ENCODE measurements around the gene SEMA3C.

Gene SEMA3C

DNA sequence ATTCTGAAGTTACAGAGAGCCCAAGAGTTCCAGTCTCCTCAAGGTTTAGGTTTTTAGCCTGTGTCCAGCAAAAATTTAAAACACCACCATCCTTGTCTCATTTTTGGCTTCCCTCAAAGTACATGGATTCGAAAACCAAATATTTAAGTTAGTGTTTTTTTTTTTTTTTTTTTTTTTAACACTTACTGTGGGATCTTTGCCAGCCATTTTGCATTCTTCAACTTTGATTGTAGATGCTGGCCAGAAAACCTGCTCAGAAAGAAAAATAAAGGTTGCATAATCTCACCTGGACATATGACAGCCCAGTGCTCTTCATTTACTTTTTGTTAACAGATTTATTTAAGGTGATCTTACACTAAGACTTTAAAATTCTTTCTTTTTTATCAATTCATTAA is 91.6 kb downstream of the SEMA3C start:
- Mint-ChIP-seq H3K36me3 (ENCODE audit: low read depth) (peaks cover 16% of the 10 kb centered on the region), H3K4me3 (no peak overlapping the region), H3K27me3 (no peaks in the 10 kb centered on the region), H3K4me1 (ENCODE audit: low read depth) (peaks cover 13% of the 10 kb centered on the region), H3K9me3 (no peaks in the 10 kb centered on the region), H3K27ac (no peak overlapping the region)
- intact Hi-C loops (cut with micrococcal nuclease): no loop called here

DNA sequence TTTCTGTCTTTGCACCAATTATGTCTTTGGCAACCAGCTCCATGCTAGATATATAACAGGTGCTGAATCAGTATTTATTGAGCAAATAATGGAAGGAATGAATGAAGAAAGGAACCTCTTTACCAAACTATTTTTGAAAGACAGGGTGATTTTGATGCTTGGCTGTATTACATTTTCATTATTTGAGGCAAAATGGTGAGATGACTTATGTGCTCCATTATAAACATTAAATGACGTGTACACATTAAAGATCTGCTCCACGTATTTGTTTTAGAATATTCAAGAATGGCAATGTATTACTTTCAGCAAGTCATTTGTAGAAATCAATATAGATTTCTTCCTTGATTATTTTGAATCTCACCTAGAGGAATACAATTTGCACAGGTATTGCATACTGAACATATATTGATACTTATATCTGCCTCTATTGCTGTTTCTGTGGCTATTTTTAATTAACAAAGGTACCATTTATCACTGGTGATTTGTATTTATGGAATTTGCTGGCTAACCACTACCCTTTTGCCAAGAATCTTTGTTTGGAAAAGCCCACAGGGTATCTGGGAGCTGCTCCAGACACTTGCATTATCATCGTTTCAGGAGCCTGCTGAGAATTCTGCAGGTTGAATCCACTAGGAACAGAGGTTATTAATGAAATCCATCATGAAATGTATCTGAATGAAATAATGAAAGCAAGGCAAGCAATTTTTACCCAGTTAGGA is 92.2 kb downstream of the SEMA3C start:
- H3K36me3 Mint-ChIP-seq (ENCODE audit: low read depth): peaks cover 21% of the 10 kb centered on the region
- H3K9me3 Mint-ChIP-seq: no peaks in the 10 kb centered on the region
- H3K4me1 Mint-ChIP-seq (ENCODE audit: low read depth): peaks cover 14% of the 10 kb centered on the region
- intact Hi-C loops (cut with micrococcal nuclease): no loop called here
- H3K27me3 Mint-ChIP-seq: no peaks in the 10 kb centered on the region
- no peak overlapping the region for H3K27ac Mint-ChIP-seq
- no peak overlapping the region for H3K4me3 Mint-ChIP-seq

DNA sequence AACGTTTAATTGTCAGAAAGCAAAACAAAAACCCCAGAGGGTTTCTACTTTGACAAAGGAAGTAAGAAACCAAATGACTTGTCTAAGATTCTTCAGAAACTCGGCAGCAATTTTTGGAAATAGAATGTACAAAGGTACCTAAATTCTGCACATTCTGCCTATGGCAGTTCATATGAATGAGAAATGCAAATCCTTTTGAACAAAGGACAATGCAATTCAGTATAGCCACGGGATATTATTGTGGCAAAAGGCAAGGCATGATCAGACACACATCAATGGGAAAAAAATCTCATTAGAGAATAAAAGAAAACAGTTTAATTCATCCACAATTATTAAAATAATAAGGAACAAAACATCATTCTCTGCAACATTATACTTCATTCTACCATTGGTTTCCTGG is 93.4 kb downstream of the SEMA3C start:
- H3K27ac Mint-ChIP-seq: no peak overlapping the region
- H3K27me3 Mint-ChIP-seq: no peaks in the 10 kb centered on the region
- H3K4me3 Mint-ChIP-seq: no peak overlapping the region
- no peaks in the 10 kb centered on the region for H3K9me3 Mint-ChIP-seq
- peaks cover 21% of the 10 kb centered on the region for H3K36me3 Mint-ChIP-seq (ENCODE audit: low read depth)
- H3K4me1 Mint-ChIP-seq (ENCODE audit: low read depth): peaks cover 6% of the 10 kb centered on the region
- intact Hi-C loops (cut with micrococcal nuclease): no loop called here

DNA sequence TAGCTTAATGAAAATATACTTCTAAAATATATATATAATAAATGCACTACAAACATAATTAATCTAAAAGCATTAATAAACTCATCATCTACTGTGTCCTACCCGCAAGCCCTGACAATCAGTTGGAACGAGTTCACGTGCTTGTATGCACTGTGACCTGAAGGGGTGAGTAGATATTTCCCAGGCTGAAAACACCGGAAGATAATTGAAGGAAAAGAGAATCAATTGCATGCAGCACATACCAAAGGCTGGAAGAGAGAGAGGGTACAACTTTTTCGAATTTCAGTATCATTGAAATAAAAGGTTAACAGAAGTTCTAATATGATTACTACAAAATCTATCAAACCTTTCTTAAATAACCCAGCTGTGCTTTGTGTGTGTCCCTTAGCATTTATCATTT is 94.6 kb downstream of the SEMA3C start:
- Mint-ChIP-seq H3K36me3 (ENCODE audit: low read depth) (peaks cover 21% of the 10 kb centered on the region), H3K9me3 (no peaks in the 10 kb centered on the region), H3K27ac (no peak overlapping the region), H3K4me1 (ENCODE audit: low read depth) (peaks cover 4% of the 10 kb centered on the region), H3K27me3 (no peaks in the 10 kb centered on the region), H3K4me3 (no peak overlapping the region)
- intact Hi-C loops (cut with micrococcal nuclease): no loop called here

DNA sequence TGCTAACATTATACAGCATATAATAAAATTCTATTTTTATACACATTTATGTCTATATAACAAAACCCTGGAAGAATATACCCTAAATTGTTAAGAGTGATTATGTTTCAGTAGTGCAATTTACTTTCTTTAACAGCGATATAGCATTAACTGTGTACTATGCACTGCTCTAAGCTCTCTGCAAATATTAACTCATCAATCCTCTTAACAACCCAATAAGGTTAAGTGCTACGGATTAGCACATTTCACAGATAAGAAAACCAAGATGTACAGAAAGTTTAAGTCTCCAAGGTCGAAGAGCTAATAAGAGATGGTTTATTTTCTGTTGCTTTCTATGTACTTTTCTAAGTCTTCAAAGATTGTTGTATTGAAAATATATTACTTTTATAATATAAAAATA is 95.8 kb downstream of the SEMA3C start:
- peaks cover 21% of the 10 kb centered on the region for H3K36me3 Mint-ChIP-seq (ENCODE audit: low read depth)
- no peak overlapping the region for H3K4me3 Mint-ChIP-seq
- H3K27me3 Mint-ChIP-seq: no peaks in the 10 kb centered on the region
- peaks cover 4% of the 10 kb centered on the region for H3K4me1 Mint-ChIP-seq (ENCODE audit: low read depth)
- H3K27ac Mint-ChIP-seq: no peak overlapping the region
- intact Hi-C loops (cut with micrococcal nuclease): no loop called here
- no peaks in the 10 kb centered on the region for H3K9me3 Mint-ChIP-seq

DNA sequence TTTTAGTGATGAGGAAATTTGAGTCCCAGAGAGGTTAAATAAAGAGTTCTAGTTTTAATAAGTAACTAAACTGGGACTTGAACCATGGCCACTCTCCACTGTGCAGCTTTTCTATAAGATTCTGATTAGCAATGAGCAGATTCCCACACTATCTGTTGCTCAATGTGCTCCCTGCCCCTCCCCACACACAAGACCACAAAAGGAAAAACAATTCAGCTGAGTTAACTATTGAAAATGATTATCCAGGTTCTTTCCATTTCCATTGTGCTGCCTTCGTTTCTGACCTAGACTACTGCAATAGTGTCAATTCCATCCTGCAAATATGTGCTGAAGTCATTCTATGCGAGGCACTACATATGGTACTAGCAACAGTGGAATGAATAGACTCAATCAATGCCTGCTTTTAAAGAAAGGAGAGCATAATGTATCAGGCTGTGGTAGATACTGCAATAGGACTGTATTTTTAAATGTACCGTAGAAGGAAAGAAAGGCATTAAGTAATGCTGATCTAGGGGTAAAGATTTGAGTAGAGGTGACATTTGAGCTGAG is 97.0 kb downstream of the SEMA3C start:
- H3K4me1 Mint-ChIP-seq (ENCODE audit: low read depth): peaks cover 4% of the 10 kb centered on the region
- no peak overlapping the region for H3K27ac Mint-ChIP-seq
- H3K36me3 Mint-ChIP-seq (ENCODE audit: low read depth): peaks cover 18% of the 10 kb centered on the region
- no peaks in the 10 kb centered on the region for H3K9me3 Mint-ChIP-seq
- H3K4me3 Mint-ChIP-seq: no peak overlapping the region
- intact Hi-C loops (cut with micrococcal nuclease): no loop called here
- H3K27me3 Mint-ChIP-seq: no peaks in the 10 kb centered on the region

DNA sequence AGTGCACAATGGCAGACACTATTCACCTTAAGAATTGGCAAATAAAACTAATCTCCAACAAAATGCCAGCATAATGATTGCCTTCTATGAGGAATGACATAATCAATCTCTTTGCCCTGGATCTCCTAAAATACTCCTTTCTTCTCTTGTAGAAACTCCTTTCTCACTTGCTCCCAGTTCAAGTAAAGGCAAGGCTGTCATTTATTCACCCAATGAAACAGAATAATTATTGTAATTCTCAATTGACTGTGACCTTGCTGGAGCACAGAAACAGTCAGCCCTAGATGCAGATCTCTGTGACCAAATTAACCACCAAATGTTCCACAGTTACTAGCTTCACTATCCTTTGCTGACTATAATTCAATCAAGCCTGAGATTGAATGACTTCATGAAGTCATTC is 99.3 kb downstream of the SEMA3C start:
- Mint-ChIP-seq H3K4me1 (ENCODE audit: low read depth) (peaks cover 12% of the 10 kb centered on the region), H3K4me3 (no peak overlapping the region), H3K9me3 (peaks cover 10% of the 10 kb centered on the region)

DNA sequence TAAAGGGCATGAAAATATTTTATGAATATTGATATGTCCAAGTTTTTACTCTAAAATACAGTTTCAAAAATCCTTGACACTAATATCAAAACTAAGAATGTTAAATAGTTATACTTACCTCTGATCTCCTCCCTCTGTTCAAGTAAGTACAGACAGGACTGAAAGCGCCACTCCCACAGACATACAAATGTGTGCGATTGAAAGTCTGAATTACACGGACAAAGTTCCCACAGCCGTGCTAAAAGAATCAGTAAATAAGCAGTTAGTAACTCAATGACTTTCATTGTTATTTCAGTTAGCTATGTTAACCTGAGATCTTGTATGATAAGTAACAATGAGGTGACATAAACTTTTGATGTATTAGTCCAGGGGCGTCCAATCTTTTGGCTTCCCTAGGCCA is 100.7 kb downstream of the SEMA3C start:
- peaks cover 22% of the 10 kb centered on the region for H3K9me3 Mint-ChIP-seq
- peaks cover 37% of the 10 kb centered on the region for H3K36me3 Mint-ChIP-seq (ENCODE audit: low read depth)
- H3K4me1 Mint-ChIP-seq (ENCODE audit: low read depth): peaks cover 12% of the 10 kb centered on the region
- no peak overlapping the region for H3K27ac Mint-ChIP-seq
- H3K27me3 Mint-ChIP-seq: no peaks in the 10 kb centered on the region
- no peak overlapping the region for H3K4me3 Mint-ChIP-seq
- intact Hi-C loops (cut with micrococcal nuclease): no loop called here

More for the DNA sequence above, 99.3 kb downstream of the SEMA3C start:
- intact Hi-C loops (cut with micrococcal nuclease): no loop called here
- Mint-ChIP-seq H3K27me3 (no peaks in the 10 kb centered on the region), H3K27ac (no peak overlapping the region), H3K36me3 (ENCODE audit: low read depth) (peaks cover 24% of the 10 kb centered on the region)

DNA sequence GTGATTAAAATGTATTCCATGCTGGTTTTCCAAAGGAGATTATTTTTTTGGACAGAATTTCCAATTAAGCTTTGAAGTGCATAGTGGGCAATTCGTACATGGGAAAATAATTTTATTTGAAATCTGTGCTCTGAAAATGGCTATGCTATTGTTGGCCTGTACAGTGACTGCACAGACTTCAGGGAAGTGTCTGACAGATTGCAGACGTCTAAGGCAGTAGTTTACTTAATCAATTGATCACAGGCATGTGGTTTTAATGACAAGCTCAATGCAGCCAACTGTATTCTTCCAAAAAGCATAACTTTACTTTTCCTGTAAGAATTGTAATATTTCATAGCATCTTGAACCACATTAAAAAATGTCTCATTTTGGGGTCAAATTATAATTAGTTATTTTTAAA is 102.0 kb downstream of the SEMA3C start:
- Mint-ChIP-seq H3K27me3 (no peaks in the 10 kb centered on the region), H3K4me1 (ENCODE audit: low read depth) (peaks cover 8% of the 10 kb centered on the region), H3K4me3 (no peak overlapping the region), H3K27ac (no peak overlapping the region), H3K9me3 (peaks cover 22% of the 10 kb centered on the region), H3K36me3 (ENCODE audit: low read depth) (peaks cover 43% of the 10 kb centered on the region)
- intact Hi-C loops (cut with micrococcal nuclease): no loop called here

DNA sequence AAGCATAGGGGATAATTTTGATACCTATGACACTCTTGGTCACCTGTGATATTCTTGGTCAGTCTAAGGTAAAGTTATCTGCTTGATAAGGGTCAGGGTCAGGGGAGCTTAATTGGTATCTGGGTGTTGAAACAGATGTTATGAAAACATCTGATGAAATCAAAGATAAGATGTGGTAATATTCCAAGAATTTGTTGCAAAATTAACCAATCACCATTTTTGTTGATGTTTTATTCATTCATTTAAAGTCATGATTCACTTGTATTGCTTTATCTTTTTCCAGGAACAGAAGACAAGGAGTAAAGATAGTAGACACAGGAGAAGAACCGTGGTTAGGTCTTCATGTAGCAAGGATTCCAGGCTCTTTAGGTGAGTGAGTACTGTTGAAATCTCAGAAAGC is 103.1 kb downstream of the SEMA3C start:
- Mint-ChIP-seq H3K4me3 (no peak overlapping the region), H3K36me3 (ENCODE audit: low read depth) (peaks cover 42% of the 10 kb centered on the region), H3K4me1 (ENCODE audit: low read depth) (peaks cover 7% of the 10 kb centered on the region), H3K27ac (no peak overlapping the region), H3K27me3 (no peaks in the 10 kb centered on the region), H3K9me3 (peaks cover 22% of the 10 kb centered on the region)
- intact Hi-C loops (cut with micrococcal nuclease): no loop called here

DNA sequence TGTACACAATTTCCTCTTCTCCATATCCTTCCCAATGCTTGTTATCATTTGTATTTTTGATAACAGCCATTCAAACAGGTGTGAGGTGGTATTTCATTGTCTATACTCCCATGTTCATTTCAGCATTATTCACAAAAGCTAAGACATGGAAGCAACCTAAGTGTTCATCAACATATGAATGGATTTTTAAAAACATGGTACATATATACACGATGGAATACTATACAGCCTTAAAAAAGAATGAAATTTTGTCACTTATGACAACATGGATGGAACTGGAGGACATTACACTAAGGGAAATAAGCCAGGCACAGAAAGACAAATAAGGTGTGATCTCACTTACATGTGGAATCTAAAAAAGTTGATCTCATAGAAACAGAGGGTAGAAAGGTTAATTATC is 109.3 kb downstream of the SEMA3C start:
- peaks cover 56% of the 10 kb centered on the region for H3K36me3 Mint-ChIP-seq (ENCODE audit: low read depth)
- H3K4me1 Mint-ChIP-seq (ENCODE audit: low read depth): peaks cover 6% of the 10 kb centered on the region
- H3K27me3 Mint-ChIP-seq: no peaks in the 10 kb centered on the region
- H3K9me3 Mint-ChIP-seq: peaks cover 21% of the 10 kb centered on the region
- H3K27ac Mint-ChIP-seq: no peak overlapping the region
- intact Hi-C loops (cut with micrococcal nuclease): no loop called here
- H3K4me3 Mint-ChIP-seq: no peak overlapping the region

DNA sequence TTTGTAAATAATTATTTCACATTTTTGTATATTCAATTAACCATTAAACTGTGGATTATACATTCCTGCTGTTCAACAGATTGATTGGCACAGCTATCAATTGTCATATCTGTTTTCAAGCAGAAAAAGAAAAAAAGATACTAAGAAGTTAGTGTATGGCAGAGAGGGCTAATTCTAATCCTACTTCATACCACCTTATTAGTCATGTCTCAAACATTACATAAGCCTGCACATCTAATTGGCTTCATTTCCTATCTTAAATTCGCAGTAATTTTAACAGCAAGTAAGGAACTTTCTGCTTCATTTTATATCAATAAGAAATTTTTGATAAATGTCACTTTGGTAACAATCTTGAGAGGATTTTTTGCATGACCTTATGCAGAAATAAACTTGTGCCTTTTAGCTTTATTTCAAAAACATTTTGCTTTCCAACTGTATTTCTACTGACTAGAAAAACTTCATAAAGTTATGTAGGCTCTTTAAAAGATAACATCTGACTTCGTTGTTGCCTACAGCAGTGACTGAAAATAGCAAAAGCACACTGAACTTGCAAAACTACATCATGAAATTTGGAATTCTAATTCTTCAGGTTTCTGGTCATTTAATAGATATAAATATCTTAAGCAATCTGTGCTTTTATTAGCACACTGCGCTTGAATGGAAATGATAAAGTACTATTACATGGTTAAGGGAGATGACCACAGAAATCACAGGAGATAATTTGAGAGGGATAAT is 111.5 kb downstream of the SEMA3C start:
- no peak overlapping the region for H3K27ac Mint-ChIP-seq
- no peaks in the 10 kb centered on the region for H3K27me3 Mint-ChIP-seq
- peaks cover 9% of the 10 kb centered on the region for H3K9me3 Mint-ChIP-seq
- peaks cover 46% of the 10 kb centered on the region for H3K36me3 Mint-ChIP-seq (ENCODE audit: low read depth)
- H3K4me1 Mint-ChIP-seq (ENCODE audit: low read depth): peaks cover 6% of the 10 kb centered on the region
- intact Hi-C loops (cut with micrococcal nuclease): no loop called here
- no peak overlapping the region for H3K4me3 Mint-ChIP-seq

DNA sequence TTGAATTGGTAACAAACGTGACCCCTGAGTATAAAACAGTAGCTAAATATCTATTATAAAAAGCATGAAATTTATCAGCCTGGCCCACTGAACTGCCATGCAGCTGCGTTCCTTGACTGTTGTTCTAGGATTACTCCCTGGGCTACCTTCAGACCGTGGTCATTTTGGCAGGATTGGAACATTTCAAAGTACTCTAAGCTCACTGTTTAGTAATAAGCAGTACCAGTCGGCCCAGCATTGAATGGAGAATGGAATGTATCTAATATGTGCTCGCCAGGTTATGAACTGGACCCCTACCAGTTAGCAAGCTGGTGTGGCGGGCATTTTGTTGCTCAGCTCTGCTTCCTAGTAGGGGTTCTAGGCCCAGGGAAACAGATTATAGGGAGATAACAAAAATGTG is 112.2 kb downstream of the SEMA3C start:
- Mint-ChIP-seq H3K27ac (no peak overlapping the region), H3K9me3 (peaks cover 9% of the 10 kb centered on the region), H3K4me1 (ENCODE audit: low read depth) (peaks cover 6% of the 10 kb centered on the region), H3K4me3 (no peak overlapping the region), H3K27me3 (no peaks in the 10 kb centered on the region), H3K36me3 (ENCODE audit: low read depth) (peaks cover 44% of the 10 kb centered on the region)
- intact Hi-C loops (cut with micrococcal nuclease): no loop called here

DNA sequence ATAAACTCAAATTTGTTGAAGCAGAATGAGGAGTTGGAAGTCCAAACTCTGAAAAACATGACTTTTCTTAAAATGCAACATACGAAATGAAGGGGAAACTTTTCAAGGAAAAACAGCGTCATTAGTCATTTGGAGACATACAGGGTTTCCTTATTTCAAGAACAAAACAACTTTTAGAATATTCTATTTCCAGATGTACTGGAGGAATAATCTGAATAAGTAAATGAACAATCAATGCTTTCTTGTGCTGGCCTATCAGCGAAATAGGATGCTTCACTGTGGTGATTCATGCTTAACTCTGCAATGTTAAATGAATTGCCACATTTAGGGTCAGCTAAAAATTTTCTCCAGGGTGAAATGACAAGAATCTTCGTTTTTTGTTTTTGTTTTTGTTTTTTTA is 114.3 kb downstream of the SEMA3C start:
- H3K4me3 Mint-ChIP-seq: no peak overlapping the region
- no peaks in the 10 kb centered on the region for H3K27me3 Mint-ChIP-seq
- peaks cover 32% of the 10 kb centered on the region for H3K36me3 Mint-ChIP-seq (ENCODE audit: low read depth)
- H3K27ac Mint-ChIP-seq: no peak overlapping the region
- intact Hi-C loops (cut with micrococcal nuclease): no loop called here
- H3K9me3 Mint-ChIP-seq: peaks cover 4% of the 10 kb centered on the region
- H3K4me1 Mint-ChIP-seq (ENCODE audit: low read depth): peaks cover 6% of the 10 kb centered on the region
